HEK293T (cell line): ENCODE measurements around the gene TMEM135.

Experiments
- CTCF ChIA-PET: fragments of 350-600 bp; formaldehyde crosslinking; extraction: SDS; loops from one replicate; lab custom pipeline; 2021; ENCODE audit warnings: antibody characterized with exemption, inconsistent platforms; lab: Yijun Ruan, JAX
- POLR2A ChIA-PET: fragments of 350-600 bp; formaldehyde crosslinking; extraction: SDS; loops from one replicate; lab custom pipeline; 2020; ENCODE audit warnings: antibody characterized with exemption, inconsistent platforms; lab: Yijun Ruan, JAX
- DNase-seq: peaks from one replicate; pipeline ENCODE4 v3.0.0; 2012; ENCODE audit warnings: mixed read lengths; ENCODE audit errors: extremely low spot score
- ARNT ChIP-seq: fragments of 450-650 bp; IDR thresholded peaks from 2 replicates; pipeline ENCODE4 v1.6.1; 2017; ENCODE audit warnings: mild to moderate bottlenecking
- BHLHE40 ChIP-seq: fragments of 450-650 bp; IDR thresholded peaks from 2 replicates; pipeline ENCODE4 v1.6.1; 2016; ENCODE audit warnings: mild to moderate bottlenecking, moderate library complexity, borderline replicate concordance
- CTBP1 ChIP-seq: fragments of 450-650 bp; IDR thresholded peaks from 2 replicates; pipeline ENCODE4 v1.6.1; 2016; ENCODE audit warnings: borderline replicate concordance
- ELF4 ChIP-seq: fragments of 450-650 bp; IDR thresholded peaks from 2 replicates; pipeline ENCODE4 v1.6.1; 2017; ENCODE audit warnings: antibody characterized with exemption
- FOXA1 ChIP-seq: fragments of 450-650 bp; IDR thresholded peaks from 2 replicates; pipeline ENCODE4 v1.6.1; 2016; ENCODE audit warnings: mild to moderate bottlenecking
- FOXK2 ChIP-seq: fragments of 450-650 bp; IDR thresholded peaks from 2 replicates; pipeline ENCODE4 v1.6.1; 2016; ENCODE audit warnings: mild to moderate bottlenecking
- FOXM1 ChIP-seq: fragments of 450-650 bp; IDR thresholded peaks from 2 replicates; pipeline ENCODE4 v1.6.1; 2017; ENCODE audit warnings: mild to moderate bottlenecking, borderline replicate concordance
- HDGF ChIP-seq: fragments of 450-650 bp; IDR thresholded peaks from 2 replicates; pipeline ENCODE4 v1.6.1; 2017; ENCODE audit warnings: antibody characterized with exemption, borderline replicate concordance
- L3MBTL2 ChIP-seq: fragments of 450-650 bp; conservative IDR thresholded peaks from 2 replicates; pipeline ENCODE4 v1.6.1; 2016; ENCODE audit warnings: mild to moderate bottlenecking
- LEF1 ChIP-seq: fragments of 450-650 bp; IDR thresholded peaks from 2 replicates; pipeline ENCODE4 v1.6.1; 2017; ENCODE audit warnings: mild to moderate bottlenecking, borderline replicate concordance
- NFRKB ChIP-seq: fragments of 450-650 bp; IDR thresholded peaks from 2 replicates; pipeline ENCODE4 v1.6.1; 2016; ENCODE audit warnings: mild to moderate bottlenecking, moderate library complexity
- PKNOX1 ChIP-seq: fragments of 450-650 bp; IDR thresholded peaks from 2 replicates; pipeline ENCODE4 v1.6.1; 2016
- SP1 ChIP-seq: fragments of 450-650 bp; IDR thresholded peaks from 2 replicates; pipeline ENCODE4 v1.6.1; 2017
- SUZ12 ChIP-seq: fragments of 450-650 bp; IDR thresholded peaks from 2 replicates; pipeline ENCODE4 v1.6.1; 2016; ENCODE audit warnings: mild to moderate bottlenecking
- TARDBP ChIP-seq: fragments of 450-650 bp; IDR thresholded peaks from 2 replicates; pipeline ENCODE4 v1.6.1; 2016
- ZNF384 ChIP-seq: fragments of 450-650 bp; IDR thresholded peaks from 2 replicates; pipeline ENCODE4 v1.6.1; 2016

TMEM135 gene

GRCh38 chr11:87301785-87302540 lies 264.2 kb downstream of the TMEM135 start:
- TF ChIP-seq ZNF384: no peak
- no peak for TF ChIP-seq BHLHE40
- TF ChIP-seq L3MBTL2: no peak
- TF ChIP-seq PKNOX1: no peak
- TF ChIP-seq FOXK2: no peak
- TF ChIP-seq SP1: no peak
- no peak for TF ChIP-seq NFRKB
- no peak for TF ChIP-seq HDGF
- no peak for TF ChIP-seq SUZ12
- TF ChIP-seq ELF4: no peak
- no peak for TF ChIP-seq ARNT
- no peak for TF ChIP-seq TARDBP
- TF ChIP-seq LEF1: no peak
- no peak for TF ChIP-seq CTBP1
- POLR2A ChIA-PET: no interaction called here
- no peak for DNase-seq
- CTCF ChIA-PET: interaction anchor here (0.6 kb wide), 1 partner anchor 1475 kb away, joined by 4 read pairs; no protein-coding TSS in a partner anchor

- ChIA-PET POLR2A (no interaction called here), CTCF (no interaction called here)
- TF ChIP-seq ZNF384 (no peak), ELF4 (no peak), NFRKB (no peak), FOXM1 (no peak), FOXK2 (no peak), PKNOX1 (no peak), SP1 (no peak), HDGF (no peak), ARNT (no peak), SUZ12 (no peak), FOXA1 (no peak), CTBP1 (no peak), L3MBTL2 (no peak), TARDBP (no peak), LEF1 (no peak), BHLHE40 (no peak)
Observed at GRCh38 chr11:87304412-87304811, 266.7 kb downstream of the TMEM135 start.

GRCh38 chr11:87306262-87306851 lies 268.6 kb downstream of the TMEM135 start:
- no peak for DNase-seq
- ChIA-PET CTCF (no interaction called here), POLR2A (no interaction called here)
- TF ChIP-seq TARDBP (no peak), SUZ12 (no peak), ARNT (no peak), ELF4 (no peak), FOXA1 (no peak), BHLHE40 (no peak), SP1 (no peak), CTBP1 (no peak), LEF1 (no peak), FOXK2 (no peak), L3MBTL2 (no peak), NFRKB (no peak), PKNOX1 (no peak), FOXM1 (no peak), HDGF (no peak), ZNF384 (no peak)

More at GRCh38 chr11:87304412-87304811, 266.7 kb downstream of the TMEM135 start:
- no peak for DNase-seq

GRCh38 chr11:87307101-87307500 lies 269.4 kb downstream of the TMEM135 start:
- CTCF ChIA-PET: no interaction called here
- no peak for DNase-seq

GRCh38 chr11:87315229-87315628 lies 277.5 kb downstream of the TMEM135 start:
- POLR2A ChIA-PET: no interaction called here
- no peak for TF ChIP-seq FOXA1
- CTCF ChIA-PET: no interaction called here
- DNase-seq: no peak

More at GRCh38 chr11:87307101-87307500, 269.4 kb downstream of the TMEM135 start:
- POLR2A ChIA-PET: no interaction called here
- no peak for TF ChIP-seq L3MBTL2
- no peak for TF ChIP-seq CTBP1

- POLR2A ChIA-PET: interaction anchor here (0.7 kb wide), 1 partner anchor 96 kb away, joined by 3 read pairs; no protein-coding TSS in a partner anchor
- CTCF ChIA-PET: no interaction called here
- no peak for TF ChIP-seq SP1
- no peak for TF ChIP-seq SUZ12
- no peak for TF ChIP-seq TARDBP
- TF ChIP-seq PKNOX1: no peak
- TF ChIP-seq FOXK2: no peak
- TF ChIP-seq CTBP1: no peak
- no peak for TF ChIP-seq ZNF384
- no peak for DNase-seq
Observed at GRCh38 chr11:87316491-87316890, 278.8 kb downstream of the TMEM135 start.
